OCI-LY1 (cell line): ENCODE measurements around the gene EDA.

ENCODE experiments used
- H2AFZ ChIP-seq: fragments of 200-600 bp; sonication (generic), shearing (Covaris generic); 2 replicates; pipeline ENCODE4 v1.6.0; 2014; ENCODE audit warnings: antibody characterized with exemption, mild to moderate bottlenecking, low read length
- H3F3A ChIP-seq: fragments of 200-600 bp; sonication (generic), shearing (Covaris generic); 2 replicates; pipeline ENCODE4 v1.6.0; 2014; ENCODE audit warnings: mild to moderate bottlenecking, antibody characterized with exemption, low read length, moderate library complexity; ENCODE audit not compliant: insufficient read depth
- H3K27ac ChIP-seq: fragments of 200-600 bp; sonication (generic); 2 replicates; pipeline ENCODE4 v1.5.1; 2014; ENCODE audit warnings: low read length, mixed run types, mild to moderate bottlenecking, low read depth; ENCODE audit not compliant: poor library complexity, severe bottlenecking
- H3K27me3 ChIP-seq: fragments of 200-600 bp; sonication (generic); 2 replicates; pipeline ENCODE4 v1.6.0; 2014; ENCODE audit warnings: antibody characterized with exemption, mild to moderate bottlenecking, low read length, moderate library complexity; ENCODE audit not compliant: insufficient read depth
- H3K36me3 ChIP-seq: fragments of 200-600 bp; sonication (generic); 2 replicates; pipeline ENCODE4 v1.6.1; 2014; ENCODE audit warnings: mild to moderate bottlenecking, antibody characterized with exemption, low read length, moderate library complexity, mixed read lengths; ENCODE audit not compliant: insufficient read depth
- H3K4me1 ChIP-seq: fragments of 200-600 bp; sonication (generic); 2 replicates; pipeline ENCODE4 v1.5.1; 2014; ENCODE audit warnings: mild to moderate bottlenecking, low read length, moderate library complexity; ENCODE audit not compliant: insufficient read depth, severe bottlenecking
- H3K4me2 ChIP-seq: fragments of 200-600 bp; sonication (generic), shearing (Covaris generic); 2 replicates; pipeline ENCODE4 v1.6.1; 2014; ENCODE audit warnings: low read length
- H3K4me3 ChIP-seq: fragments of 200-600 bp; sonication (generic); 2 replicates; pipeline ENCODE4 v1.5.1; 2014; ENCODE audit warnings: low read length, low read depth, mild to moderate bottlenecking, mixed read lengths; ENCODE audit not compliant: poor library complexity, severe bottlenecking
- H3K79me2 ChIP-seq: fragments of 200-600 bp; shearing (Covaris generic); 2 replicates; pipeline ENCODE4 v1.6.1; 2016; ENCODE audit warnings: mixed run types, low read length, mixed read lengths; ENCODE audit not compliant: insufficient read depth
- H3K9ac ChIP-seq: fragments of 200-600 bp; sonication (generic), shearing (Covaris generic); 2 replicates; pipeline ENCODE4 v1.6.1; 2014; ENCODE audit warnings: mild to moderate bottlenecking, low read length, mixed read lengths
- H3K9me2 ChIP-seq: fragments of 200-600 bp; sonication (generic), shearing (Covaris generic); 2 replicates; pipeline ENCODE4 v1.6.1; 2014; ENCODE audit warnings: low read depth, mild to moderate bottlenecking, low read length, mixed read lengths
- H3K9me3 ChIP-seq: fragments of 200-600 bp; shearing (Covaris generic); 2 replicates; pipeline ENCODE4 v1.6.1; 2014; ENCODE audit warnings: low read length, mixed read lengths
- H4K20me1 ChIP-seq: fragments of 200-600 bp; sonication (generic), shearing (Covaris generic); 2 replicates; pipeline ENCODE4 v1.6.0; 2016; ENCODE audit warnings: mild to moderate bottlenecking, low read length; ENCODE audit not compliant: insufficient read depth
- EZH2 ChIP-seq: fragments of 200-600 bp; sonication (generic), shearing (Covaris generic); IDR thresholded peaks from 2 replicates; pipeline ENCODE4 v1.8.0; 2017; ENCODE audit warnings: borderline replicate concordance, mixed run types, mild to moderate bottlenecking, antibody characterized with exemption, low read length, moderate library complexity, mixed read lengths
- TF ChIP-seq, protein P1 (sequence below): fragments of 200-600 bp; sonication (generic), shearing (Covaris generic); IDR thresholded peaks from 2 replicates; pipeline ENCODE4 v1.5.1; 2017; ENCODE audit warnings: mild to moderate bottlenecking, antibody characterized with exemption, low read length, moderate library complexity, mixed read lengths

EDA gene

DNA sequence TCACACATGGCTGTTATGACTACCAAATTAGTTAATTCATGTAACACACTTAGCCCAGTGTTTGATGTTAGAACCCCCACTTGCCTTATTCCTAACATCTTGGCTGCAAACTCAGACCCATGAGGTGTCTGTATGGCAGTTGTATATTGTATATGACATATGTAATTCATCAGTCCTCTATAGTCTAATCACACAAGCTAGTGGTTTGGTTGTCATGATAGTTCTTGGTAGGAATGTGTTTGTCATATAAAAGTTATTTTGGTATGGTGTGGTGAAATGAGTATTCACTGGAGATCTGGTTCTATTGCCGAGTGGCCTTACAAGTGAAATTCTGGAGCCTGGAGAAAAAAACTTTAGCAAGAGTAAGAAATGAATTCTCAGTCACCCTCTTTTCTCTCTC, 284.6 kb downstream of the EDA start:
- TF ChIP-seq EZH2: no peak
- TF ChIP-seq, protein P1, sequence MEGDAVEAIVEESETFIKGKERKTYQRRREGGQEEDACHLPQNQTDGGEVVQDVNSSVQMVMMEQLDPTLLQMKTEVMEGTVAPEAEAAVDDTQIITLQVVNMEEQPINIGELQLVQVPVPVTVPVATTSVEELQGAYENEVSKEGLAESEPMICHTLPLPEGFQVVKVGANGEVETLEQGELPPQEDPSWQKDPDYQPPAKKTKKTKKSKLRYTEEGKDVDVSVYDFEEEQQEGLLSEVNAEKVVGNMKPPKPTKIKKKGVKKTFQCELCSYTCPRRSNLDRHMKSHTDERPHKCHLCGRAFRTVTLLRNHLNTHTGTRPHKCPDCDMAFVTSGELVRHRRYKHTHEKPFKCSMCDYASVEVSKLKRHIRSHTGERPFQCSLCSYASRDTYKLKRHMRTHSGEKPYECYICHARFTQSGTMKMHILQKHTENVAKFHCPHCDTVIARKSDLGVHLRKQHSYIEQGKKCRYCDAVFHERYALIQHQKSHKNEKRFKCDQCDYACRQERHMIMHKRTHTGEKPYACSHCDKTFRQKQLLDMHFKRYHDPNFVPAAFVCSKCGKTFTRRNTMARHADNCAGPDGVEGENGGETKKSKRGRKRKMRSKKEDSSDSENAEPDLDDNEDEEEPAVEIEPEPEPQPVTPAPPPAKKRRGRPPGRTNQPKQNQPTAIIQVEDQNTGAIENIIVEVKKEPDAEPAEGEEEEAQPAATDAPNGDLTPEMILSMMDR: no peak
- H3K9me2 ChIP-seq: no peaks in the 10 kb centered on the region

DNA sequence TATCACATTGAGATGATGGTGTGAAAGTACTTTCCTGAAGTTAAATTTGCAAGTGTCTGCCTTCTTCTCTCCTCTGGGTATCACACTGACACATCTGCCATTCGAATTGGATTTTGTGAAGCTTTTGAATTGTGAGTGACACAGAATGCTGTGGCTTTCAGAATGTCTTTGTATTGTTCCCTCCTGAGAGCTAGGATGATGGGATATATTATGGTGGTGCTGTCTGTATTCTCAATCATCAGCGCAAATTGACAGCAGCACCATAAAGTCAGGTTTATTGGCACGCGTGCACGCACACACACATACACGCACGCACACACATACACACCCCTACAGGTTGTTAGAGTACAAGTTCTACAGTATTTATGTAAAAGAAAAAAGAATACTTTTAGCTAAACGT, 290.5 kb downstream of the EDA start:
- Histone ChIP-seq H3K79me2 (no peaks in the 10 kb centered on the region), H4K20me1 (no peaks in the 10 kb centered on the region), H3K4me1 (no peaks in the 10 kb centered on the region), H2AFZ (no peak overlapping the region), H3K27ac (no peak overlapping the region), H3K27me3 (no peaks in the 10 kb centered on the region), H3K9me2 (no peaks in the 10 kb centered on the region), H3K4me3 (no peak overlapping the region), H3K9me3 (no peaks in the 10 kb centered on the region), H3F3A (no peaks in the 10 kb centered on the region), H3K4me2 (no peak overlapping the region), H3K9ac (no peak overlapping the region), H3K36me3 (no peaks in the 10 kb centered on the region)
- TF ChIP-seq, protein P1: no peak
- TF ChIP-seq EZH2: no peak

More for the DNA sequence above, 284.6 kb downstream of the EDA start:
- no peaks in the 10 kb centered on the region for H3K4me1 ChIP-seq
- H2AFZ ChIP-seq: no peak overlapping the region
- no peaks in the 10 kb centered on the region for H3K27me3 ChIP-seq
- no peaks in the 10 kb centered on the region for H3K36me3 ChIP-seq
- no peak overlapping the region for H3K4me2 ChIP-seq
- no peaks in the 10 kb centered on the region for H4K20me1 ChIP-seq
- H3K9ac ChIP-seq: no peak overlapping the region
- H3K27ac ChIP-seq: no peak overlapping the region
- H3F3A ChIP-seq: no peaks in the 10 kb centered on the region
- H3K9me3 ChIP-seq: no peaks in the 10 kb centered on the region
- H3K79me2 ChIP-seq: no peaks in the 10 kb centered on the region
- H3K4me3 ChIP-seq: no peak overlapping the region

DNA sequence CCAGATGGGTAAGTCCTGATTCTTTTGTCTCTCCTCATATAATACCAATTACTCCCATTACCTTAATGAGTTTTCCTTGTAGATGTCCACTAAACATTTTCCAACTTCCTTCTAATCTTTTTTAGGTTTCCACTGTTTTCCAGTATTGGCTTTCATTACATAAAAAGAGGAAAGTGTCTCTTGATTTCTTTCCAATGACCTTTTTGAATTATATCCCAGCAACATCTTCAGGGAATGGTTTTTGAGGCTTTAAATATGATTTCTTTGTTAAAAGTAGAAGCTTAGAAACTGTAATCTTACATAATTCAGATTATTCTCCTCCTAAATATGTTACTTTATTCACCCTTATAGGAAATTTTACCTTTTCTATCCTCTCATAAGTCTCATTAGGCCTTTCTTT, 298.9 kb downstream of the EDA start:
- H3F3A ChIP-seq: no peaks in the 10 kb centered on the region
- no peaks in the 10 kb centered on the region for H3K4me1 ChIP-seq
- no peak overlapping the region for H3K4me2 ChIP-seq
- H2AFZ ChIP-seq: no peak overlapping the region
- TF ChIP-seq, protein P1: no peak
- no peak for TF ChIP-seq EZH2
- no peak overlapping the region for H3K27ac ChIP-seq
- H4K20me1 ChIP-seq: no peaks in the 10 kb centered on the region
- H3K36me3 ChIP-seq: no peaks in the 10 kb centered on the region
- no peaks in the 10 kb centered on the region for H3K79me2 ChIP-seq
- H3K9me3 ChIP-seq: no peaks in the 10 kb centered on the region
- no peak overlapping the region for H3K9ac ChIP-seq
- no peaks in the 10 kb centered on the region for H3K27me3 ChIP-seq
- no peaks in the 10 kb centered on the region for H3K9me2 ChIP-seq
- no peak overlapping the region for H3K4me3 ChIP-seq
